Activated naive CD4-positive, alpha-beta T cell treated with anti-CD3 and anti-CD28 coated beads, Interleukin-2, amount 10 ng/mL, durations not matched to agents 7 days and 5 days (primary cell): ENCODE results near the gene YTHDC2.

ENCODE experiments used
- CTCF ChIA-PET: fragments of 350-600 bp; sonication (Branson Sonifier 250); formaldehyde crosslinking; loops from one replicate; lab custom pipeline; 2021; ENCODE audit warnings: antibody characterized with exemption; lab: Charles Lee
- DNase-seq: peaks from one replicate; pipeline ENCODE4 v3.0.0-alpha.2; 2020
- H3K27ac Mint-ChIP-seq: one replicate; pipeline ENCODE4 v1.8.0; 2021; ENCODE audit warnings: mild to moderate bottlenecking, moderate library complexity, mixed read lengths
- H3K27me3 Mint-ChIP-seq: one replicate; pipeline ENCODE4 v1.8.0; 2021; ENCODE audit warnings: mild to moderate bottlenecking, mixed read lengths
- H3K36me3 Mint-ChIP-seq: one replicate; pipeline ENCODE4 v1.8.0; 2021; ENCODE audit warnings: mixed read lengths
- H3K4me1 Mint-ChIP-seq: one replicate; pipeline ENCODE4 v1.8.0; 2021; ENCODE audit warnings: mixed read lengths
- H3K4me3 Mint-ChIP-seq: one replicate; pipeline ENCODE4 v1.8.0; 2021; ENCODE audit warnings: mild to moderate bottlenecking, moderate library complexity, mixed read lengths
- H3K9me3 Mint-ChIP-seq: one replicate; pipeline ENCODE4 v1.8.0; 2021; ENCODE audit warnings: mixed read lengths

YTHDC2 gene

GRCh38 chr5:113641715-113642114 is 128.2 kb downstream of the YTHDC2 start:
- Mint-ChIP-seq H3K4me3 (no peak overlapping the region), H3K27me3 (no peaks in the 10 kb centered on the region), H3K36me3 (no peaks in the 10 kb centered on the region), H3K4me1 (no peaks in the 10 kb centered on the region), H3K9me3 (no peaks in the 10 kb centered on the region), H3K27ac (no peak overlapping the region)
- DNase-seq: no peak
- CTCF ChIA-PET: no interaction called here
